ENCODE results near the gene CRYZ.
"Not testable (repeated sequence)": the region's sequence is repeated elsewhere in the genome, so short reads cannot be mapped to it uniquely, and the experiment has no call there.

Gene CRYZ

GRCh38 chr1:74756650-74757049, 23.8 kb upstream of the CRYZ start:
- H3K27me3 ChIP-seq (ENCODE audit: control insufficient read depth, insufficient read depth, low read length); H3K4me1 ChIP-seq (ENCODE audit: control insufficient read depth, insufficient read depth, low read length); H3K9ac ChIP-seq (ENCODE audit: low read length); H3K27ac ChIP-seq (ENCODE audit: low read depth, low read length); H3K4me3 ChIP-seq (ENCODE audit: low read depth, low read length): not testable (repeated sequence)
- Histone ChIP-seq H3K9me3 (ENCODE audit: control insufficient read depth, insufficient read depth, low read depth, low read length) (peaks cover 24% of the 10 kb centered on the region), H3K36me3 (ENCODE audit: control insufficient read depth, insufficient read depth, low read length) (peaks cover 75% of the 10 kb centered on the region)

GRCh38 chr1:74755475-74755874, 22.6 kb upstream of the CRYZ start:
- Histone ChIP-seq H3K27ac (ENCODE audit: low read depth, low read length) (no peak overlapping the region), H3K9me3 (ENCODE audit: control insufficient read depth, insufficient read depth, low read depth, low read length) (peaks cover 24% of the 10 kb centered on the region), H3K4me1 (ENCODE audit: control insufficient read depth, insufficient read depth, low read length) (peaks cover 5% of the 10 kb centered on the region; the same call in 1 of the 2 replicates), H3K9ac (ENCODE audit: low read length) (no peak overlapping the region), H3K27me3 (ENCODE audit: control insufficient read depth, insufficient read depth, low read length) (no peaks in the 10 kb centered on the region), H3K36me3 (ENCODE audit: control insufficient read depth, insufficient read depth, low read length) (peaks cover 77% of the 10 kb centered on the region), H3K4me3 (ENCODE audit: low read depth, low read length) (no peak overlapping the region)

- H3K4me3 ChIP-seq (ENCODE audit: low read depth, low read length) = no peak overlapping the region
- H3K27ac ChIP-seq (ENCODE audit: low read depth, low read length) = no peak overlapping the region
- peaks cover 79% of the 10 kb centered on the region for H3K36me3 ChIP-seq (ENCODE audit: control insufficient read depth, insufficient read depth, low read length)
- peaks cover 24% of the 10 kb centered on the region for H3K9me3 ChIP-seq (ENCODE audit: control insufficient read depth, insufficient read depth, low read depth, low read length)
- H3K27me3 ChIP-seq (ENCODE audit: control insufficient read depth, insufficient read depth, low read length) = no peaks in the 10 kb centered on the region
- H3K9ac ChIP-seq (ENCODE audit: low read length) = no peak overlapping the region
- peaks cover 5% of the 10 kb centered on the region; the same call in 1 of the 2 replicates for H3K4me1 ChIP-seq (ENCODE audit: control insufficient read depth, insufficient read depth, low read length)
These were observed 20.3 kb upstream of the CRYZ start for GRCh38 chr1:74753104-74753503.

GRCh38 chr1:74748960-74749359, 16.1 kb upstream of the CRYZ start:
- Histone ChIP-seq H3K9me3 (ENCODE audit: control insufficient read depth, insufficient read depth, low read depth, low read length) (peaks cover 8% of the 10 kb centered on the region; the same call in 1 of the 2 replicates), H3K4me1 (ENCODE audit: control insufficient read depth, insufficient read depth, low read length) (peaks cover 5% of the 10 kb centered on the region; the same call in 1 of the 2 replicates), H3K9ac (ENCODE audit: low read length) (no peak overlapping the region), H3K36me3 (ENCODE audit: control insufficient read depth, insufficient read depth, low read length) (peaks cover 71% of the 10 kb centered on the region), H3K27me3 (ENCODE audit: control insufficient read depth, insufficient read depth, low read length) (no peaks in the 10 kb centered on the region), H3K27ac (ENCODE audit: low read depth, low read length) (no peak overlapping the region), H3K4me3 (ENCODE audit: low read depth, low read length) (no peak overlapping the region)

GRCh38 chr1:74745247-74745646, 12.4 kb upstream of the CRYZ start:
- H3K4me1 ChIP-seq (ENCODE audit: control insufficient read depth, insufficient read depth, low read length); H3K9ac ChIP-seq (ENCODE audit: low read length); H3K27ac ChIP-seq (ENCODE audit: low read depth, low read length); H3K9me3 ChIP-seq (ENCODE audit: control insufficient read depth, insufficient read depth, low read depth, low read length); H3K4me3 ChIP-seq (ENCODE audit: low read depth, low read length); H3K27me3 ChIP-seq (ENCODE audit: control insufficient read depth, insufficient read depth, low read length): not testable (repeated sequence)
- H3K36me3 ChIP-seq (ENCODE audit: control insufficient read depth, insufficient read depth, low read length) = peaks cover 66% of the 10 kb centered on the region

GRCh38 chr1:74740307-74740980, 7.6 kb upstream of the CRYZ start:
- not testable (repeated sequence) for H3K4me1 ChIP-seq (ENCODE audit: control insufficient read depth, insufficient read depth, low read length); H3K27ac ChIP-seq (ENCODE audit: low read depth, low read length); H3K9me3 ChIP-seq (ENCODE audit: control insufficient read depth, insufficient read depth, low read depth, low read length); H3K27me3 ChIP-seq (ENCODE audit: control insufficient read depth, insufficient read depth, low read length); H3K9ac ChIP-seq (ENCODE audit: low read length); H3K4me3 ChIP-seq (ENCODE audit: low read depth, low read length)
- peaks cover 69% of the 10 kb centered on the region for H3K36me3 ChIP-seq (ENCODE audit: control insufficient read depth, insufficient read depth, low read length)

- H3K4me3 ChIP-seq (ENCODE audit: low read depth, low read length) = no peak overlapping the region
- peaks cover 46% of the 10 kb centered on the region for H3K36me3 ChIP-seq (ENCODE audit: control insufficient read depth, insufficient read depth, low read length)
- 0 out of 2 replicates have a peak, but pooled peaks cover 3% of the 10 kb centered on the region for H3K9me3 ChIP-seq (ENCODE audit: control insufficient read depth, insufficient read depth, low read depth, low read length)
These were observed 4.5 kb upstream of the CRYZ start for GRCh38 chr1:74737333-74737732.

GRCh38 chr1:74733604-74734484, 994 bp upstream of the CRYZ start:
- Histone ChIP-seq H3K4me3 (ENCODE audit: low read depth, low read length) (peak overlapping the region; percentile 80), H3K9ac (ENCODE audit: low read length) (peak overlapping the region; percentile 88), H3K27me3 (ENCODE audit: control insufficient read depth, insufficient read depth, low read length) (no peaks in the 10 kb centered on the region), H3K36me3 (ENCODE audit: control insufficient read depth, insufficient read depth, low read length) (peaks cover 24% of the 10 kb centered on the region), H3K27ac (ENCODE audit: low read depth, low read length) (peak overlapping the region; percentile 76), H3K9me3 (ENCODE audit: control insufficient read depth, insufficient read depth, low read depth, low read length) (peaks cover 6% of the 10 kb centered on the region; the same call in 1 of the 2 replicates), H3K4me1 (ENCODE audit: control insufficient read depth, insufficient read depth, low read length) (peaks cover 26% of the 10 kb centered on the region)

More at GRCh38 chr1:74737333-74737732, 4.5 kb upstream of the CRYZ start:
- Histone ChIP-seq H3K9ac (ENCODE audit: low read length) (no peak overlapping the region), H3K27me3 (ENCODE audit: control insufficient read depth, insufficient read depth, low read length) (no peaks in the 10 kb centered on the region), H3K27ac (ENCODE audit: low read depth, low read length) (no peak overlapping the region), H3K4me1 (ENCODE audit: control insufficient read depth, insufficient read depth, low read length) (peaks cover 12% of the 10 kb centered on the region)

GRCh38 chr1:74732071-74732946, 541 bp downstream of the CRYZ start:
- H3K4me1 ChIP-seq (ENCODE audit: control insufficient read depth, insufficient read depth, low read length) = peaks cover 26% of the 10 kb centered on the region
- peak overlapping the region; percentile 80 for H3K4me3 ChIP-seq (ENCODE audit: low read depth, low read length)
- not testable (repeated sequence) for H3K9me3 ChIP-seq (ENCODE audit: control insufficient read depth, insufficient read depth, low read depth, low read length); H3K27me3 ChIP-seq (ENCODE audit: control insufficient read depth, insufficient read depth, low read length)
- peak overlapping the region; percentile 76; the same call in 1 of the 2 replicates for H3K27ac ChIP-seq (ENCODE audit: low read depth, low read length)
- peaks cover 15% of the 10 kb centered on the region for H3K36me3 ChIP-seq (ENCODE audit: control insufficient read depth, insufficient read depth, low read length)
- peak overlapping the region; percentile 88 for H3K9ac ChIP-seq (ENCODE audit: low read length)

- Histone ChIP-seq H3K9me3 (ENCODE audit: control insufficient read depth, insufficient read depth, low read depth, low read length) (peaks cover 10% of the 10 kb centered on the region), H3K4me3 (ENCODE audit: low read depth, low read length) (peak overlapping the region; percentile 80), H3K4me1 (ENCODE audit: control insufficient read depth, insufficient read depth, low read length) (peaks cover 26% of the 10 kb centered on the region), H3K9ac (ENCODE audit: low read length) (no peak overlapping the region), H3K27me3 (ENCODE audit: control insufficient read depth, insufficient read depth, low read length) (no peaks in the 10 kb centered on the region), H3K27ac (ENCODE audit: low read depth, low read length) (no peak overlapping the region), H3K36me3 (ENCODE audit: control insufficient read depth, insufficient read depth, low read length) (peaks cover 8% of the 10 kb centered on the region)
These were observed 1.3 kb downstream of the CRYZ start for GRCh38 chr1:74731399-74732052.

All from HUES6 (cell line).